Measurements from ENCODE around the gene RRAGA. TPM values are rescaled to one million over a fixed set of nuclear protein-coding genes. Genes with fewer than 3 reads are reported as not detected.

Gene RRAGA
- total RNA-seq, 4 donors from 2014 or later = 52.5 to 92.8 (median 71.5) TPM

DNA sequence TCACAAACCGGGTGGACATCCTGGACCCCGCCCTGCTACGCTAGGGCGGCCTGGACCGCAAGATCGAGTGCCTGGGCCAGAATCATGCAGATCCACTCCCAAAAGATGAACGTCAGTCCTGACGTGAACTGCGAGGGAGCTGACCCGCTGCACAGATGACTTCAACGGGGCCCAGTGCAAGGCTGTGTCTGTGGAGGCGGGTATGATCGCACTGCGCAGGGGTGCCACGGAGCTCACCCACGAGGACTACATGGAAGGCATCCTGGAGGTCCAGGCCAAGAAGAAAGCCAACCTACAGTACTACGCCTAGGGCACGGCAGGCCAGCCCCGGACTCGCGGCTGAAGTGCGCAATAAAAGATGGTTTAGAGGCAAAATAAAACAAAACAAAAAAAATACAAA is 21.4 kb upstream of the RRAGA start:
- Histone ChIP-seq H3K27ac (no peak overlapping the region), H3K9me3 (no peaks in the 10 kb centered on the region), H3K27me3 (no peaks in the 10 kb centered on the region), H3K36me3 (no peaks in the 10 kb centered on the region), H3K4me1 (no peaks in the 10 kb centered on the region), H3K4me3 (no peak overlapping the region)
- 99 to 100% methylated on average over 1 to 8 of the region's 22 CpGs for WGBS, 2 donors (ENCODE audit: low coverage in 1 of 2)
- ATAC-seq = no peak
- TF ChIP-seq CTCF (IDR thresholded peaks at IDR 0.05) = no peak
- TF ChIP-seq POLR2AphosphoS5 (IDR thresholded peaks at IDR 0.05) = no peak
- no peak for TF ChIP-seq EP300 (IDR thresholded peaks at IDR 0.05)
- no peak for TF ChIP-seq POLR2A (IDR thresholded peaks at IDR 0.05)

DNA sequence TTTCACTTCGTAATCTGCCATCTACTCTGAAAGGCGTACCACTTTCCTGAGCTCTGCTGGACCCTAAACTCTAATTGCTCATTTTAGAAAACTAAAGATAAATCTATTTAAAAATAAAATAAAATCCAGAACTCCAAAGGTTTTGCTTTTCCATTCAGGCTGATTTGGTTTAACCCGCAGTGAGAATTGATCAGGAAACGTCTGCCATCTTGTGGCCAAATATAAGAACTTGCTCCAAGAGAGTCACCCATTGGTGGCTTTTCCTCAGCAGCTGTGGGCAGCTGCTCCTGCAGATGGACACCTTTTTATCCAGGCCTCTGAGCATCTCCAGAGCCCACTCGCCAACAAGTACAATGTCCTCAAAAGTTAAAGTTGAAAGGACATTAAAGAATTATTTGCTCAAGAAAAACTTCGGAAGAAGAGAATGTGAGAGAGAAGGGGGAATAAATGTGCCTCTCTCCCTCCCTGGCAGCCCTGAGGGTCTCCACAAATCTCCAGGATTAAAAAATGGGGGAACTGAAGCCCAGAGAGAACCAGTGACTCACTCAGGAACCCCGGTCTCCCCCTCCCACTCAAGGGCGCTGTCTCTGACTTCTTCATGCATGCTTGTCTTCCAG is 20.3 kb upstream of the RRAGA start:
- Histone ChIP-seq H3K27ac (no peak overlapping the region), H3K4me3 (no peak overlapping the region), H3K27me3 (no peaks in the 10 kb centered on the region), H3K9me3 (no peaks in the 10 kb centered on the region), H3K36me3 (no peaks in the 10 kb centered on the region), H3K4me1 (no peaks in the 10 kb centered on the region)
- peak; percentile 51 for ATAC-seq
- TF ChIP-seq EP300 (IDR thresholded peaks at IDR 0.05) (no peak), CTCF (IDR thresholded peaks at IDR 0.05) (peak; percentile 77 to 83 (median 78))
- WGBS, 2 donors (ENCODE audit: low coverage in 1 of 2) = 16 to 20% methylated on average over 7 to 8 of the region's 8 CpGs

DNA sequence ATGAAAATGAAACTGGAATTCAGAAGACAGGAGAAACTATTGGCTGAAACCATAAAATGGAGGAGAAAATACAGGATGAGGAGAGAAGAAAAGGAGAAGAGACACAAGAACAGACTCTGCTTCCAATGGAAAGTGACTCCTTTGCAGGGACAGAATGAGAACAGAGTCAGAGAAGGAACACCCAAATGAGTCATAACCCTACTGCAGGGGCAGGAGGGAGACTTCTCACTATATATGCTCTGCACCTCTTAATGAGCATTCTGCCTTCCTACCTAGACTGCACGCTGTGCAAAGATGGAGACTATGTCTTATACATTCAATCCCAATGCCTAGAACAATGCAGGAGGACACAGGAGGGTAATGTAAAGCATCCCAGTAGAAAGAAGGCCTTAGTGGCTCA is 18.3 kb upstream of the RRAGA start:
- WGBS, 2 donors (ENCODE audit: low coverage in 1 of 2) = 83% methylated on average over 1 of the region's 1 CpG; no CpG with 5 or more reads in 1 of the 2 donors
- TF ChIP-seq EP300 (IDR thresholded peaks at IDR 0.05) (no peak), CTCF (IDR thresholded peaks at IDR 0.05) (no peak), POLR2AphosphoS5 (IDR thresholded peaks at IDR 0.05) (no peak), POLR2A (IDR thresholded peaks at IDR 0.05) (no peak)
- Histone ChIP-seq H3K9me3 (no peaks in the 10 kb centered on the region), H3K4me3 (no peak overlapping the region), H3K4me1 (no peaks in the 10 kb centered on the region), H3K36me3 (no peaks in the 10 kb centered on the region), H3K27ac (no peak overlapping the region), H3K27me3 (no peaks in the 10 kb centered on the region)
- no peak for ATAC-seq

DNA sequence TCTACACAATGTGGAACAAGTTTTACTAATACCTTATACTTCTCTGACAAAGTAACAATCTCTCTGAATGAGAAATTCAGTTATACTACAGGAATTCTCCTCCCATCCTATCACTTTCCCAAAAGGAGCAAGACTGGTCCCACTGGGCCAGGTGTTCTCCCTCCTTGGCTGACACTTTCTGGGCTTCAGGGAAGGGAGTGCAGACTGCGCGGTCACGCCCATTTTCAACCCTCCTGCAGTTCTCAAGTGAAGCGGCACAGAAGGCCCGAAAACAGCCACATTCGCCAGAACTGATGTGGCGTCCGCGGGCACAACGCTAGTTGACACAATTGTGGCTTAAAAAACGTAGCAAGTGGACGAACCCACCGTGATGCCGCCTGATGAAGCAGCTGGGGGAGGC is 16.8 kb upstream of the RRAGA start:
- Histone ChIP-seq H3K27ac (no peak overlapping the region), H3K4me3 (no peak overlapping the region), H3K27me3 (no peaks in the 10 kb centered on the region), H3K9me3 (no peaks in the 10 kb centered on the region), H3K36me3 (no peaks in the 10 kb centered on the region), H3K4me1 (no peaks in the 10 kb centered on the region)
- WGBS, 2 donors (ENCODE audit: low coverage in 1 of 2) = no CpG with 5 or more reads among the region's 14 CpGs
- no peak for TF ChIP-seq EP300 (IDR thresholded peaks at IDR 0.05)
- no peak for TF ChIP-seq POLR2AphosphoS5 (IDR thresholded peaks at IDR 0.05)
- no peak for TF ChIP-seq POLR2A (IDR thresholded peaks at IDR 0.05)
- no peak for TF ChIP-seq CTCF (IDR thresholded peaks at IDR 0.05)
- ATAC-seq = no peak

GRCh38 chr9:19033015-19033414 is 16.2 kb upstream of the RRAGA start, which contains the start of gene SAXO1:
Gene SAXO1 (minus strand): TSS chr9:19033209. CDS start chr9:19032908, 301 bp downstream.
- H3K4me1 ChIP-seq = no peaks in the 10 kb centered on the region
- H3K4me3 ChIP-seq = no peak within 1 kb of the TSS
- no peaks in the 10 kb centered on the region for H3K36me3 ChIP-seq
- no CpG with 5 or more reads among the region's 20 CpGs for WGBS, 2 donors (ENCODE audit: low coverage in 1 of 2)
- no peak for ATAC-seq
- no peaks in the 10 kb centered on the region for H3K9me3 ChIP-seq
- H3K27me3 ChIP-seq = no peaks in the 10 kb centered on the region
- H3K27ac ChIP-seq = no peak within 1 kb of the TSS
- TF ChIP-seq POLR2A (IDR thresholded peaks at IDR 0.05) = no peak
- no peak for TF ChIP-seq CTCF (IDR thresholded peaks at IDR 0.05)
- TF ChIP-seq POLR2AphosphoS5 (IDR thresholded peaks at IDR 0.05) = no peak
- no peak for TF ChIP-seq EP300 (IDR thresholded peaks at IDR 0.05)
